GM12878 (cell line): ENCODE measurements around the gene DNAJB8. TPM values are rescaled to one million over a fixed set of nuclear protein-coding genes. Genes with fewer than 3 reads are reported as not detected.

Experiments used
- ATAC-seq: fragments of 200-7000 bp; cut with Tn5 transposase; 3 replicates; pipeline ENCODE4 v1.9.1; 2020; ENCODE audit warnings: mild to moderate bottlenecking, moderate library complexity
- BruUV-seq: library from RNA; stranded (reverse); fragments of 400-500 nt; replicated peaks from 2 replicates; lab custom pipeline; 2021; lab: Mats Ljungman, UMichigan
- CTCF ChIA-PET: fragments of 300-600 bp; sonication (Branson Sonifier 250); formaldehyde crosslinking; extraction: SDS; loops from one replicate; lab custom pipeline; 2021; ENCODE audit warnings: inconsistent platforms; lab: Yijun Ruan, JAX
- POLR2A ChIA-PET: fragments of 350-600 bp; formaldehyde crosslinking; extraction: SDS; loops from one replicate; lab custom pipeline; 2021; ENCODE audit warnings: inconsistent platforms; lab: Charles Lee
- RAD21 ChIA-PET: fragments of 300-600 bp; sonication (Branson Sonifier 250); formaldehyde crosslinking; loops from one replicate; lab custom pipeline; 2023; ENCODE audit warnings: antibody characterized with exemption; ENCODE audit not compliant: unreplicated experiment; lab: Charles Lee
- SMC1A ChIA-PET: fragments of 300-600 bp; sonication (Branson Sonifier 250); formaldehyde crosslinking; loops from one replicate; lab custom pipeline; 2023; ENCODE audit not compliant: unreplicated experiment, uncharacterized antibody; lab: Charles Lee
- DNase-seq: peaks from one replicate; pipeline ENCODE4 v3.0.0-alpha.2; 2011; ENCODE audit warnings: low read depth, low spot score
- FAIRE-seq: peaks from 3 replicates; lab custom pipeline; 2011; peaks lifted over from hg19 to GRCh38; lab: Jason Lieb, UNC
- H2AFZ ChIP-seq: 2 replicates; pipeline ENCODE4 v1.6.0; 2011; ENCODE audit warnings: low read depth, low read length, control low read depth; ENCODE audit not compliant: control insufficient read depth
- H3K27ac ChIP-seq: 2 replicates; pipeline ENCODE4 v1.5.1; 2011; ENCODE audit warnings: control low read depth; ENCODE audit not compliant: control insufficient read depth, insufficient read depth
- H3K27me3 ChIP-seq, 2 experiments: replicated peaks in 1 of 2; 2 replicates each; pipeline versions ENCODE4 v1.6.0 to v1.6.1; 2011; ENCODE audit warnings: low read length in 1 of 2; ENCODE audit not compliant: control insufficient read depth in 2 of 2, insufficient read depth in 2 of 2
- H3K36me3 ChIP-seq, 2 experiments: 2 replicates each; pipeline ENCODE4 v1.5.1; 2011; ENCODE audit warnings: low read length in 1 of 2; ENCODE audit not compliant: control insufficient read depth in 2 of 2, insufficient read depth in 2 of 2
- H3K4me1 ChIP-seq: 2 replicates; pipeline ENCODE4 v1.6.1; 2011; ENCODE audit warnings: mild to moderate bottlenecking, low read length, moderate library complexity, mixed read lengths; ENCODE audit not compliant: control insufficient read depth, insufficient read depth
- H3K4me2 ChIP-seq: 2 replicates; pipeline ENCODE4 v1.6.0; 2011; ENCODE audit warnings: control low read depth; ENCODE audit not compliant: control insufficient read depth, insufficient read depth
- H3K4me3 ChIP-seq: fragments of 200-600 bp; sonication (generic); 2 replicates; pipeline ENCODE4 v1.5.1; 2016
- H3K79me2 ChIP-seq: 2 replicates; pipeline ENCODE4 v1.6.0; 2011; ENCODE audit warnings: low read length; ENCODE audit not compliant: control insufficient read depth, insufficient read depth
- H3K9ac ChIP-seq: 2 replicates; pipeline ENCODE4 v1.8.0; 2011; ENCODE audit warnings: low read length, control low read depth, mixed read lengths; ENCODE audit not compliant: control insufficient read depth, insufficient read depth
- H3K9me3 ChIP-seq: replicated peaks from 3 replicates; pipeline ENCODE4 v1.5.1; 2011; ENCODE audit warnings: mild to moderate bottlenecking, low read length; ENCODE audit not compliant: control insufficient read depth, insufficient read depth
- H4K20me1 ChIP-seq: 2 replicates; pipeline ENCODE4 v1.6.0; 2011; ENCODE audit not compliant: control insufficient read depth, insufficient read depth
- BHLHE40 ChIP-seq, 2 experiments: fragments of 450-650 bp in 1 of 2; IDR thresholded peaks; 2 replicates each; pipeline ENCODE4 v1.6.1; 2011 to 2017; ENCODE audit warnings: low read depth in 2 of 2, borderline replicate concordance in 1 of 2, improper control_type of control experiment in 1 of 2, low read length in 1 of 2, mild to moderate bottlenecking in 1 of 2
- BRCA1 ChIP-seq: IDR thresholded peaks from 2 replicates; pipeline ENCODE4 v1.6.1; 2011; ENCODE audit warnings: low read depth, low read length, improper control_type of control experiment
- CBX5 ChIP-seq: sonication (generic); IDR thresholded peaks from 2 replicates; pipeline ENCODE4 v1.6.1; 2016; ENCODE audit warnings: low read depth, moderate library complexity, mild to moderate bottlenecking, inconsistent platforms
- CREB1 ChIP-seq: IDR thresholded peaks from 2 replicates; pipeline ENCODE4 v1.6.1; 2012; ENCODE audit warnings: low read depth, mild to moderate bottlenecking, inconsistent platforms
- FOXK2 ChIP-seq: fragments of 450-650 bp; IDR thresholded peaks from 2 replicates; pipeline ENCODE4 v1.6.1; 2017; ENCODE audit warnings: mild to moderate bottlenecking, moderate library complexity
- FOXM1 ChIP-seq: IDR thresholded peaks from 2 replicates; pipeline ENCODE4 v1.6.1; 2012; ENCODE audit warnings: low read depth, mild to moderate bottlenecking, inconsistent platforms, low read length, moderate library complexity
- GATAD2B ChIP-seq: fragments of 450-650 bp; conservative IDR thresholded peaks from 2 replicates; pipeline ENCODE4 v1.6.1; 2017; ENCODE audit warnings: low read depth, mild to moderate bottlenecking, moderate library complexity
- KAT2A ChIP-seq: conservative IDR thresholded peaks from 2 replicates; pipeline ENCODE4 v1.6.1; 2011; ENCODE audit warnings: low read depth, low read length; ENCODE audit not compliant: control insufficient read depth
- NFIC ChIP-seq: IDR thresholded peaks from 2 replicates; pipeline ENCODE4 v1.6.1; 2012; ENCODE audit warnings: low read depth, mild to moderate bottlenecking, inconsistent platforms, low read length, moderate library complexity
- NFYB ChIP-seq: IDR thresholded peaks from 2 replicates; pipeline ENCODE4 v1.6.1; 2011; ENCODE audit warnings: low read depth, mild to moderate bottlenecking, low read length, improper control_type of control experiment, moderate library complexity; ENCODE audit not compliant: insufficient read depth
- RELA ChIP-seq: fragments of 450-650 bp; IDR thresholded peaks from 2 replicates; pipeline ENCODE4 v1.8.0; 2014; ENCODE audit warnings: borderline replicate concordance; ENCODE audit not compliant: partially characterized antibody
- SIN3A ChIP-seq: IDR thresholded peaks from 2 replicates; pipeline ENCODE4 v1.6.1; 2012; ENCODE audit warnings: low read depth, low read length, improper control_type of control experiment
- TAF1 ChIP-seq: IDR thresholded peaks from 2 replicates; pipeline ENCODE4 v1.6.1; 2011; ENCODE audit warnings: mild to moderate bottlenecking, low read depth, low read length, borderline replicate concordance
- WGBS: methylation state at CpG from one replicate; pipeline ENCODE4 v1.1.6; 2016; ENCODE audit warnings: low lambda C conversion rate; ENCODE audit not compliant: insufficient replicate concordance, insufficient coverage; ENCODE audit errors: missing lambda C conversion rate; 5-methylcytosine and 5-hydroxymethylcytosine counted together
- in situ Hi-C: fragments of 300-500 bp; cut with MboI; formaldehyde crosslinking; loops from 9 replicates; pipeline ENCODE4 v1.14.3; 2018; ENCODE audit warnings: mixed read lengths
- intact Hi-C: fragments of 100-400 bp; cut with micrococcal nuclease; formaldehyde crosslinking; loops from one replicate; pipeline ENCODE4 v1.14.2; 2022; ENCODE audit not compliant: unreplicated experiment
- polyA plus RNA-seq, 11 experiments: library from polyadenylated mRNA; depleted of rRNA in 4 of 11; unstranded in 6 of 11; stranded (reverse) in 5 of 11; fragments of >200 nt; fragmentation: Nextera tagmentation in 4 of 11; fragmentation: Illumina TruSeq in 1 of 11; extraction: Ambion mirVana in 4 of 11; extraction: Trizol in 1 of 11; gene quantifications; 1 replicate in 1 of 11; 2 replicates in 10 of 11; pipeline versions ENCODE4 v1.2.1 to v1.2.3, GENCODE V29; 2011 to 2016; ENCODE audit warnings: inconsistent platforms in 2 of 11, missing spikeins in 2 of 11, low read depth in 1 of 11
- total RNA-seq, 4 experiments: library from RNA; depleted of rRNA in 3 of 4; stranded (reverse); fragments of >200 nt in 3 of 4; fragmentation: Illumina TruSeq in 1 of 4; extraction: Trizol in 1 of 4; gene quantifications; 2 replicates each; pipeline versions ENCODE4 v1.2.1 to v1.2.3, GENCODE V29; 2013 to 2021
- TF ChIP-seq, protein P1 (sequence below): IDR thresholded peaks from 2 replicates; pipeline ENCODE4 v1.6.1; 2012; ENCODE audit warnings: low read depth, low read length, improper control_type of control experiment
- TF ChIP-seq, protein P2 (sequence below): fragments of 450-650 bp; formaldehyde crosslinking; IDR thresholded peaks from 2 replicates; pipeline ENCODE4 v1.4.0; 2020; ENCODE audit warnings: mild to moderate bottlenecking, moderate library complexity
- TF ChIP-seq, protein P3 (sequence below): fragments of 450-650 bp; IDR thresholded peaks from 2 replicates; pipeline ENCODE4 v1.6.1; 2016; ENCODE audit warnings: mild to moderate bottlenecking
- TF ChIP-seq, protein P4 (sequence below): fragments of 450-650 bp; IDR thresholded peaks from 2 replicates; pipeline ENCODE4 v1.6.1; 2017; ENCODE audit warnings: borderline replicate concordance

The DNAJB8 gene
- total and polyA plus RNA-seq, 10 of the 15 experiments (the other 5 are each of a cell fraction or from before 2014, with no cell fraction given), result not detected

DNA sequence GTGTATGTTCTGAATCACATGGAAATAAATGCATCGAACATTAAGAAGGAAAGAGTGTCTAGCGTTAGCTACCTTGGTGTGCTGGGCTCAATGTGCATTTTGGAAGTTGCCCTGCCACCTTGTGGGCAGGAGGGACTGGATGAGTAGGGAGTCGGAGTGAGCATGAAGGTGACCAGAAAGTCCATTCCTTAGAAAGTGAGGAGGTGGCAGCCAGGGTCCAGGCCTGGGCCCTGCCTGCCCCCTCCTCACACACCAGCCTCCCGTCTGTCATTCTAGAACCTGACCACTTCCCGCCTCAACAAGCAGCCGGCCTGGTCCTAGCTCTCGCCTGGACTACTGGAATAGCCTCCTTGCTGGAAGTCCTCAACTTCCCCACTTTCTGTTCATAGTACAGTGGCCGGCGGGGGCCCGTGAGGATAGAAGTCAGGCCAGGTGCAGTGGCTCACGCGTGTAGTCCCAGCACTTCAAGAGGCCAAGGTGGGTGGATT is 36.5 kb upstream of the DNAJB8 start:
- Histone ChIP-seq H2AFZ (no peak overlapping the region), H3K36me3 (no peaks in the 10 kb centered on the region), H3K4me1 (no peaks in the 10 kb centered on the region), H3K9ac (no peak overlapping the region), H3K27ac (no peak overlapping the region), H3K27me3 (no peaks in the 10 kb centered on the region; a peak in 2 of 4 replicates), H4K20me1 (no peaks in the 10 kb centered on the region), H3K9me3 (peaks cover 1% of the 10 kb centered on the region; the same call in 1 of the 3 replicates), H3K79me2 (no peaks in the 10 kb centered on the region), H3K4me2 (no peak overlapping the region), H3K4me3 (no peak overlapping the region)
- WGBS, result 49% methylated on average over 12 of the region's 12 CpGs
- no peak for DNase-seq
- TF ChIP-seq BRCA1, result no peak
- TF ChIP-seq KAT2A, result no peak
- no peak for TF ChIP-seq GATAD2B
- TF ChIP-seq, protein P1, sequence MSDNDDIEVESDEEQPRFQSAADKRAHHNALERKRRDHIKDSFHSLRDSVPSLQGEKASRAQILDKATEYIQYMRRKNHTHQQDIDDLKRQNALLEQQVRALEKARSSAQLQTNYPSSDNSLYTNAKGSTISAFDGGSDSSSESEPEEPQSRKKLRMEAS, result no peak
- TF ChIP-seq, protein P2, sequence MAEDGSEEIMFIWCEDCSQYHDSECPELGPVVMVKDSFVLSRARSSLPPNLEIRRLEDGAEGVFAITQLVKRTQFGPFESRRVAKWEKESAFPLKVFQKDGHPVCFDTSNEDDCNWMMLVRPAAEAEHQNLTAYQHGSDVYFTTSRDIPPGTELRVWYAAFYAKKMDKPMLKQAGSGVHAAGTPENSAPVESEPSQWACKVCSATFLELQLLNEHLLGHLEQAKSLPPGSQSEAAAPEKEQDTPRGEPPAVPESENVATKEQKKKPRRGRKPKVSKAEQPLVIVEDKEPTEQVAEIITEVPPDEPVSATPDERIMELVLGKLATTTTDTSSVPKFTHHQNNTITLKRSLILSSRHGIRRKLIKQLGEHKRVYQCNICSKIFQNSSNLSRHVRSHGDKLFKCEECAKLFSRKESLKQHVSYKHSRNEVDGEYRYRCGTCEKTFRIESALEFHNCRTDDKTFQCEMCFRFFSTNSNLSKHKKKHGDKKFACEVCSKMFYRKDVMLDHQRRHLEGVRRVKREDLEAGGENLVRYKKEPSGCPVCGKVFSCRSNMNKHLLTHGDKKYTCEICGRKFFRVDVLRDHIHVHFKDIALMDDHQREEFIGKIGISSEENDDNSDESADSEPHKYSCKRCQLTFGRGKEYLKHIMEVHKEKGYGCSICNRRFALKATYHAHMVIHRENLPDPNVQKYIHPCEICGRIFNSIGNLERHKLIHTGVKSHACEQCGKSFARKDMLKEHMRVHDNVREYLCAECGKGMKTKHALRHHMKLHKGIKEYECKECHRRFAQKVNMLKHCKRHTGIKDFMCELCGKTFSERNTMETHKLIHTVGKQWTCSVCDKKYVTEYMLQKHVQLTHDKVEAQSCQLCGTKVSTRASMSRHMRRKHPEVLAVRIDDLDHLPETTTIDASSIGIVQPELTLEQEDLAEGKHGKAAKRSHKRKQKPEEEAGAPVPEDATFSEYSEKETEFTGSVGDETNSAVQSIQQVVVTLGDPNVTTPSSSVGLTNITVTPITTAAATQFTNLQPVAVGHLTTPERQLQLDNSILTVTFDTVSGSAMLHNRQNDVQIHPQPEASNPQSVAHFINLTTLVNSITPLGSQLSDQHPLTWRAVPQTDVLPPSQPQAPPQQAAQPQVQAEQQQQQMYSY (CRISPR knock-in tag), result no peak
- TF ChIP-seq CREB1, result no peak
- no peak for TF ChIP-seq BHLHE40 (IDR thresholded peaks at IDR 0.05; ENCODE audit: borderline replicate concordance in 1 of 2, low read depth in 2 of 2, low read length in 1 of 2)
- TF ChIP-seq SIN3A, result no peak
- TF ChIP-seq, protein P3, sequence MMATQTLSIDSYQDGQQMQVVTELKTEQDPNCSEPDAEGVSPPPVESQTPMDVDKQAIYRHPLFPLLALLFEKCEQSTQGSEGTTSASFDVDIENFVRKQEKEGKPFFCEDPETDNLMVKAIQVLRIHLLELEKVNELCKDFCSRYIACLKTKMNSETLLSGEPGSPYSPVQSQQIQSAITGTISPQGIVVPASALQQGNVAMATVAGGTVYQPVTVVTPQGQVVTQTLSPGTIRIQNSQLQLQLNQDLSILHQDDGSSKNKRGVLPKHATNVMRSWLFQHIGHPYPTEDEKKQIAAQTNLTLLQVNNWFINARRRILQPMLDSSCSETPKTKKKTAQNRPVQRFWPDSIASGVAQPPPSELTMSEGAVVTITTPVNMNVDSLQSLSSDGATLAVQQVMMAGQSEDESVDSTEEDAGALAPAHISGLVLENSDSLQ, result no peak
- TF ChIP-seq, protein P4, sequence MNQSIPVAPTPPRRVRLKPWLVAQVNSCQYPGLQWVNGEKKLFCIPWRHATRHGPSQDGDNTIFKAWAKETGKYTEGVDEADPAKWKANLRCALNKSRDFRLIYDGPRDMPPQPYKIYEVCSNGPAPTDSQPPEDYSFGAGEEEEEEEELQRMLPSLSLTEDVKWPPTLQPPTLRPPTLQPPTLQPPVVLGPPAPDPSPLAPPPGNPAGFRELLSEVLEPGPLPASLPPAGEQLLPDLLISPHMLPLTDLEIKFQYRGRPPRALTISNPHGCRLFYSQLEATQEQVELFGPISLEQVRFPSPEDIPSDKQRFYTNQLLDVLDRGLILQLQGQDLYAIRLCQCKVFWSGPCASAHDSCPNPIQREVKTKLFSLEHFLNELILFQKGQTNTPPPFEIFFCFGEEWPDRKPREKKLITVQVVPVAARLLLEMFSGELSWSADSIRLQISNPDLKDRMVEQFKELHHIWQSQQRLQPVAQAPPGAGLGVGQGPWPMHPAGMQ, result no peak
- TF ChIP-seq FOXM1, result no peak
- no peak for TF ChIP-seq CBX5
- TF ChIP-seq FOXK2, result no peak
- TF ChIP-seq NFYB, result no peak
- no peak for TF ChIP-seq RELA
- TF ChIP-seq TAF1, result no peak
- TF ChIP-seq NFIC, result no peak
- POLR2A ChIA-PET, result no interaction called here
- no peak for FAIRE-seq
- RAD21 ChIA-PET, result no interaction called here
- BruUV-seq, result no TSS peak
- in situ Hi-C loops (no loop called here), intact Hi-C loops (no loop called here)
- CTCF ChIA-PET, result no interaction called here
- ATAC-seq, result no peak; the same call in 2 of the 3 replicates
- SMC1A ChIA-PET, result no interaction called here
